ENCODE data around the gene APOL1.
"Not testable (repeated sequence)": the region's sequence is repeated elsewhere in the genome, so short reads cannot be mapped to it uniquely, and the experiment has no call there.

DNA sequence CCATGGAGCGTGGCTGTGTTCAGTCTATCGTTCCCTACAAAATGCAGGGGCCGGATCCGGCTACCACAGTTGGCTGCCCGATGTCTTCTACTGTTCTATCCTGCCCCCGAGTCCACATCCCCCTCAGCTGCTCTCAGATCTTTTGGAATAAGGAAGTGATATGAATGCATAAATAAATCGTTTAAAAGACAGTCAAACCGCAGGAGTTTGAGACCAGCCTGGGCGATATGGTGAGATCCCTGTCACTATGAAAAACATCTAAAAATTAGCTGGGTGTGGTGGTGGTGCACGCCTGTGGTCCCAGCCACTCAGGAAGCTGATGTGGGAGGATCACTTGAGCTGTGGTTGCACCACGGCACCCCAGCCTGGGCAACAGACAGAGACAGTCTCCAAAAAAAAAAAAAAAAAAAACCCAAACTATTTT is 37.0 kb downstream of the APOL1 start:
- not testable (repeated sequence) for TF ChIP-seq TSHZ2 (CRISPR knock-in tag; IDR thresholded peaks at IDR 0.05); TCF4 (CRISPR knock-in tag; IDR thresholded peaks at IDR 0.05; ENCODE audit: borderline replicate concordance); ARNTL (CRISPR knock-in tag; IDR thresholded peaks at IDR 0.05; ENCODE audit: borderline replicate concordance, low read depth); PPARA (CRISPR knock-in tag; IDR thresholded peaks at IDR 0.05; ENCODE audit: borderline replicate concordance)

Data from SK-N-SH treated with all-trans-retinoic acid at 6 μM for 48 hours (cell line).